ENCODE results near the gene SND1. TPM values are rescaled to one million over a fixed set of nuclear protein-coding genes. Genes with fewer than 3 reads are reported as not detected.
A peak's percentile ranks its signal among the peaks of the same experiment; 100 is the strongest.

Gene SND1
- total and polyA plus RNA-seq, 2 donors (not counting 1 experiment from before 2014, with no cell fraction given), result 44.4 to 165 TPM

DNA sequence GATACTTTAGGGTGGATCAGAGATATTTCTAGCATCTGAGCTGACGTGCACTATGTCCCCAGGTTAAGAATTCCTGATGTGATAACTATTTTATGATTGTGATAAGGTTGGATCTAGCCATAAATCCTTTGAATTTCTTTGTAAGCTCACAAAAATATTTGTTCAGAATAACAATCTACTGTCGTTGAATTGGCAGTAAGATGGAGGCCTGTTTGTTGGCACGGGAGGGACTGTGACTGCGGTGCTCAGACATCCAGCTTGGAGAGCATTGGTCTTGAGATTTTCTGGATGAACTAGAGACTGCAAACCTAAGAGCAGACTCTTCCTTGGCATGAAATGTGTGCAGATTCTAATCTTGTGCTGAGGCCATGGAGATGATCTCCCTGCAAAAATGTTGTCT is 248.1 kb downstream of the SND1 start:
- POLR2A ChIA-PET, result no interaction called here
- CTCF ChIA-PET, result no interaction called here
- H3K9me3 Mint-ChIP-seq (ENCODE audit: insufficient read depth), result no peaks in the 10 kb centered on the region
- H3K4me2 ChIP-seq (replicated peaks; ENCODE audit: low read depth, low read length, poor library complexity, severe bottlenecking), result no peak overlapping the region
- H3K4me1 ChIP-seq (ENCODE audit: control insufficient read depth in 2 of 2, insufficient read depth in 2 of 2, low read length in 2 of 2), result peaks cover 28 to 40% of the 10 kb centered on the region in 2 donors
- H3K4me3 ChIP-seq (ENCODE audit: control extremely low read depth in 1 of 5, extremely low read depth in 1 of 5, insufficient read depth in 1 of 5, low read depth in 2 of 5, low read length in 4 of 5), result no peak overlapping the region
- H3K4me1 Mint-ChIP-seq, result peaks cover 47% of the 10 kb centered on the region
- H3K79me2 ChIP-seq (ENCODE audit: control insufficient read depth, insufficient read depth, low read length), result peaks cover 9% of the 10 kb centered on the region
- no peak overlapping the region for H3K27ac Mint-ChIP-seq
- ATAC-seq (ENCODE audit: low read depth) (no peak), DNase-seq (no peak)
- TF ChIP-seq EZH2 (IDR thresholded peaks at IDR 0.05; ENCODE audit: borderline replicate concordance, insufficient read depth, low read depth, low read length, poor library complexity, severe bottlenecking), result no peak
- TF ChIP-seq, protein P1, sequence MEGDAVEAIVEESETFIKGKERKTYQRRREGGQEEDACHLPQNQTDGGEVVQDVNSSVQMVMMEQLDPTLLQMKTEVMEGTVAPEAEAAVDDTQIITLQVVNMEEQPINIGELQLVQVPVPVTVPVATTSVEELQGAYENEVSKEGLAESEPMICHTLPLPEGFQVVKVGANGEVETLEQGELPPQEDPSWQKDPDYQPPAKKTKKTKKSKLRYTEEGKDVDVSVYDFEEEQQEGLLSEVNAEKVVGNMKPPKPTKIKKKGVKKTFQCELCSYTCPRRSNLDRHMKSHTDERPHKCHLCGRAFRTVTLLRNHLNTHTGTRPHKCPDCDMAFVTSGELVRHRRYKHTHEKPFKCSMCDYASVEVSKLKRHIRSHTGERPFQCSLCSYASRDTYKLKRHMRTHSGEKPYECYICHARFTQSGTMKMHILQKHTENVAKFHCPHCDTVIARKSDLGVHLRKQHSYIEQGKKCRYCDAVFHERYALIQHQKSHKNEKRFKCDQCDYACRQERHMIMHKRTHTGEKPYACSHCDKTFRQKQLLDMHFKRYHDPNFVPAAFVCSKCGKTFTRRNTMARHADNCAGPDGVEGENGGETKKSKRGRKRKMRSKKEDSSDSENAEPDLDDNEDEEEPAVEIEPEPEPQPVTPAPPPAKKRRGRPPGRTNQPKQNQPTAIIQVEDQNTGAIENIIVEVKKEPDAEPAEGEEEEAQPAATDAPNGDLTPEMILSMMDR (IDR thresholded peaks at IDR 0.05), result no peak
- no peaks in the 10 kb centered on the region for H4K20me1 ChIP-seq (ENCODE audit: control insufficient read depth, insufficient read depth, low read length, poor library complexity, severe bottlenecking)
- no peak overlapping the region for H3K27ac ChIP-seq (ENCODE audit: low read length in 2 of 2)
- H2AFZ ChIP-seq (ENCODE audit: insufficient read depth, low read depth, low read length, poor library complexity, severe bottlenecking), result no peak overlapping the region
- no peaks in the 10 kb centered on the region for H3K27me3 Mint-ChIP-seq
- no peaks in the 10 kb centered on the region for H3K27me3 ChIP-seq (replicated peaks in 1 of 4; ENCODE audit: control extremely low read depth in 1 of 4, control insufficient read depth in 3 of 4, insufficient read depth in 4 of 4, low read length in 3 of 4)
- no peaks in the 10 kb centered on the region for H3K9me3 ChIP-seq (ENCODE audit: control extremely low read depth in 1 of 3, control insufficient read depth in 2 of 3, insufficient read depth in 1 of 3, low read length in 2 of 3)
- H3K9ac ChIP-seq (ENCODE audit: low read length), result no peak overlapping the region
- intact Hi-C loops (cut with micrococcal nuclease), result no loop called here
- WGBS (ENCODE audit: insufficient coverage), result 95% methylated on average over 3 of the region's 4 CpGs
- H3K4me3 Mint-ChIP-seq, result no peak overlapping the region
- peaks cover 0 to 3% of the 10 kb centered on the region in 2 experiments for H3K36me3 ChIP-seq (replicated peaks in 1 of 2; ENCODE audit: control extremely low read depth in 1 of 2, control insufficient read depth in 1 of 2, extremely low read depth in 1 of 2, insufficient read depth in 2 of 2, low read length in 1 of 2)

DNA sequence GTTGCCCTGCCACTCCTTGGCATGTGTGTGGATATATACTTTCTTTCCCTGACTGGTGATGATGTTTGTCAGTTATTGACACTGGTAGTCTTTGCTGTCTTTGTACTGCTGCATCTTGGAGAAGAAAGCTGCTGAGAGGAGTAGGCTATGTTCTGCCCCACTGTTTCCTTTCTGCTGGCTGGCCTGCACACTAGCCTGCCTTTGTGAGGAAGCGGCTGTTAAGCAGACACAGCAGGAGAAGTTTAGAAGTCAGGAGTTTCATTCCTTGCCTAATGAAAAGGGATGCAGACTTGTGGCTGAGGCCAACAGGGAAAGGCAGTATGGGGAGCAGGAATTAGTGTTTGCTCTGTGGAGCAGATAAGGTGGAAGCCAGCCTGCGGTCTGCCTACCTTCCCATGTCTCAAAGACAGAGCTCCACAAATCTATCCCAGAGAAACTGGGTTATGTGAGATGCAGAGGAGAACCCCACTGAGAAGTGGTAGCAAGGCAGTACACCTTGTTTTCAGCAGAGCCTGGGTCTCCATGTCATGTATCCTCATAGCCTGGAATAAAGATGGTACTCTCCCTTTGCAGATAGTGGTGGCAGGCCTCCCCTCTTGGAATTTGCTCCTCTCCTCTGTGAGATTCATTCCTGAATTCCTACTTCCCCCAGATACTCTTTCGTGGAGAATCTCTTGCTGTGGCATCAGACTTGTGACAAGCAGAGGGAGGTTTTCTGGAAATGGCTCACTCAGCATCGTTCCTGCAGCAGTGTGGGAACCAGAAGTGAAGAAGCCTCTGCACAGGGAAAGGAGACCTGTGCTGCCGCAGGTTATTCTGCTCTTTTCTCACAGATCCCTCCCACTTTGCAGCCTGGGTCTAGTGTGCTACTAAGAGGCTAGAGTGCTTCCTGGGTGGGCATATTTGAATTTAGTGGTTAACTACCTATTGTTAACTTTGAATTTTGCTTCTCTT is 249.0 kb downstream of the SND1 start:
- H3K27ac ChIP-seq (ENCODE audit: low read length in 2 of 2), result no peak overlapping the region
- H2AFZ ChIP-seq (ENCODE audit: insufficient read depth, low read depth, low read length, poor library complexity, severe bottlenecking), result no peak overlapping the region
- H3K9me3 ChIP-seq (ENCODE audit: control extremely low read depth in 1 of 3, control insufficient read depth in 2 of 3, insufficient read depth in 1 of 3, low read length in 2 of 3), result no peaks in the 10 kb centered on the region
- H3K27me3 Mint-ChIP-seq, result no peaks in the 10 kb centered on the region
- peaks cover 0 to 5% of the 10 kb centered on the region in 2 experiments for H3K36me3 ChIP-seq (replicated peaks in 1 of 2; ENCODE audit: control extremely low read depth in 1 of 2, control insufficient read depth in 1 of 2, extremely low read depth in 1 of 2, insufficient read depth in 2 of 2, low read length in 1 of 2)
- intact Hi-C loops (cut with micrococcal nuclease), result no loop called here
- H3K27ac Mint-ChIP-seq, result no peak overlapping the region
- no peaks in the 10 kb centered on the region for H4K20me1 ChIP-seq (ENCODE audit: control insufficient read depth, insufficient read depth, low read length, poor library complexity, severe bottlenecking)
- peaks cover 28 to 40% of the 10 kb centered on the region in 2 donors for H3K4me1 ChIP-seq (ENCODE audit: control insufficient read depth in 2 of 2, insufficient read depth in 2 of 2, low read length in 2 of 2)
- H3K9me3 Mint-ChIP-seq (ENCODE audit: insufficient read depth), result no peaks in the 10 kb centered on the region
- H3K9ac ChIP-seq (ENCODE audit: low read length), result no peak overlapping the region
- no peak for ATAC-seq (ENCODE audit: low read depth)
- no peak for DNase-seq
- H3K79me2 ChIP-seq (ENCODE audit: control insufficient read depth, insufficient read depth, low read length), result peaks cover 9% of the 10 kb centered on the region
- H3K4me3 Mint-ChIP-seq, result no peak overlapping the region
- peak overlapping the region; percentile 6 for H3K4me2 ChIP-seq (replicated peaks; ENCODE audit: low read depth, low read length, poor library complexity, severe bottlenecking)
- H3K4me3 ChIP-seq (ENCODE audit: control extremely low read depth in 1 of 5, extremely low read depth in 1 of 5, insufficient read depth in 1 of 5, low read depth in 2 of 5, low read length in 4 of 5), result no peak overlapping the region
- ChIA-PET POLR2A (interaction anchor here (0.7 kb wide), 1 partner anchor 15 kb away, joined by 4 read pairs; no protein-coding TSS in a partner anchor), CTCF (interaction anchor here (0.5 kb wide), 1 partner anchor 20 kb away, joined by 4 read pairs; no protein-coding TSS in a partner anchor)
- no peaks in the 10 kb centered on the region for H3K27me3 ChIP-seq (replicated peaks in 1 of 4; ENCODE audit: control extremely low read depth in 1 of 4, control insufficient read depth in 3 of 4, insufficient read depth in 4 of 4, low read length in 3 of 4)
- no peak for TF ChIP-seq EZH2 (IDR thresholded peaks at IDR 0.05; ENCODE audit: borderline replicate concordance, insufficient read depth, low read depth, low read length, poor library complexity, severe bottlenecking)
- TF ChIP-seq, protein P1 (IDR thresholded peaks at IDR 0.05), result no peak
- 69% methylated on average over 3 of the region's 5 CpGs for WGBS (ENCODE audit: insufficient coverage)
- peaks cover 51% of the 10 kb centered on the region for H3K4me1 Mint-ChIP-seq

Data from B cell (primary cell).